Esophagus squamous epithelium (tissue), 4 donors: ENCODE data around the gene TMEM86A.

ENCODE experiments used
- POLR2A ChIP-seq, 4 donors: fragments of 450-650 bp; IDR thresholded peaks; one replicate each; pipeline ENCODE4 v1.6.1; 2017; ENCODE audit warnings: antibody characterized with exemption in 4 of 4, mild to moderate bottlenecking in 4 of 4, moderate library complexity in 3 of 4
- TF ChIP-seq, protein P1 (sequence below), 6 experiments: fragments of 450-650 bp in 4 of 6; fragments of 200-600 bp in 2 of 6; sonication (generic) in 2 of 6; IDR thresholded peaks; one replicate each; pipeline ENCODE4 v1.5.1; 2016 to 2019; ENCODE audit warnings: antibody characterized with exemption in 6 of 6, mild to moderate bottlenecking in 4 of 6, moderate library complexity in 4 of 6

DNA sequence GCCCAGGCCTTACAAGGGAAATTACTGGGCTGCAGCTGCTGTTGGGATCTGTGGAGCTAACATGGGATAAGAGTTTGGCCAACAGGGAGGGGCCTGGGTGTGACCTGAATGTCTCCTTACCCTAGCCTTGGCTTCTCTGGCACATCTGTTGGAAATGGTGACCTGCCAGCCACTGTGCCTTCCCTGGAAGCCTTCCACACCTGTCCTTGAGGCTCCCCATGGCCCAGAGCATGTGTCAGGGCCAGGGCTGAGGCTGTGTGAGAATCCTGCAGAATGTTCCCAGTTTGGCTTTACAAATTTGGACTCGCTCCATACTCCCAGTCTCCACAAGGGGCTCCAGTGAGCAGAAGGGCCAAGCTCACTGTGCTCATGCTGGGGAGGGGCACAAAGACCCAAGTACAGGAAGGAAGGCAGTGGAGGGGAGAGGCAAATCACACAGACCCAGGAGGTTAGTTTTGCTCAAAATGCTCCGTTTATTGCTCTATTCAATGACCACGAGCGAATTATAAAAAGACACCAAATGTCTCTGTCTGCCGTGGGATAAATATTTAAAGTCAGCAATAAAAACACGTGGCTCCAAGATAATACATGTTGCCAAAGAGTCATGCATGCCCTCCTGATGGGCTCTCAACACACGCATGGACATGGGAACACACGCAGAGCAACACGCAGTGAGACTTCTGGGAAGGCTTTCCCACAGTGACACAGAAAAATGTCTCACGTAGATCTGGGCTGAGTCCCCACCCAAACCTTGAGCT lies 29.1 kb downstream of the TMEM86A start:
- no peak for TF ChIP-seq POLR2A (IDR thresholded peaks at IDR 0.05)
- TF ChIP-seq, protein P1, sequence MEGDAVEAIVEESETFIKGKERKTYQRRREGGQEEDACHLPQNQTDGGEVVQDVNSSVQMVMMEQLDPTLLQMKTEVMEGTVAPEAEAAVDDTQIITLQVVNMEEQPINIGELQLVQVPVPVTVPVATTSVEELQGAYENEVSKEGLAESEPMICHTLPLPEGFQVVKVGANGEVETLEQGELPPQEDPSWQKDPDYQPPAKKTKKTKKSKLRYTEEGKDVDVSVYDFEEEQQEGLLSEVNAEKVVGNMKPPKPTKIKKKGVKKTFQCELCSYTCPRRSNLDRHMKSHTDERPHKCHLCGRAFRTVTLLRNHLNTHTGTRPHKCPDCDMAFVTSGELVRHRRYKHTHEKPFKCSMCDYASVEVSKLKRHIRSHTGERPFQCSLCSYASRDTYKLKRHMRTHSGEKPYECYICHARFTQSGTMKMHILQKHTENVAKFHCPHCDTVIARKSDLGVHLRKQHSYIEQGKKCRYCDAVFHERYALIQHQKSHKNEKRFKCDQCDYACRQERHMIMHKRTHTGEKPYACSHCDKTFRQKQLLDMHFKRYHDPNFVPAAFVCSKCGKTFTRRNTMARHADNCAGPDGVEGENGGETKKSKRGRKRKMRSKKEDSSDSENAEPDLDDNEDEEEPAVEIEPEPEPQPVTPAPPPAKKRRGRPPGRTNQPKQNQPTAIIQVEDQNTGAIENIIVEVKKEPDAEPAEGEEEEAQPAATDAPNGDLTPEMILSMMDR (IDR thresholded peaks at IDR 0.05): peak in 4 of 6 experiments; percentile 48 to 62 (median 54)
